Measurements from ENCODE around the gene KIF5C. TPM values are rescaled to one million over a fixed set of nuclear protein-coding genes. Genes with fewer than 3 reads are reported as not detected.
"Not testable (repeated sequence)": the region's sequence is repeated elsewhere in the genome, so short reads cannot be mapped to it uniquely, and the experiment has no call there.

KIF5C gene
- total and polyA plus RNA-seq, 2 experiments from 2014 or later = 0.11 to 0.19 TPM

- H3K36me3 ChIP-seq (ENCODE audit: low read depth) = no peaks in the 10 kb centered on the region
- no peaks in the 10 kb centered on the region for H4K20me1 ChIP-seq (ENCODE audit: insufficient read depth)
- H2AFZ ChIP-seq = no peak overlapping the region
- H3F3A ChIP-seq (ENCODE audit: insufficient read depth) = no peaks in the 10 kb centered on the region
- peaks cover 6% of the 10 kb centered on the region for H3K27me3 ChIP-seq (replicated peaks; ENCODE audit: insufficient read depth)
- WGBS, 2 experiments (ENCODE audit: low coverage in 1 of 2, low lambda C conversion rate in 2 of 2, missing lambda C conversion rate in 2 of 2) = 25 to 37% methylated on average over 6 of the region's 6 CpGs
- H3K9ac ChIP-seq = no peak overlapping the region
- H3K79me2 ChIP-seq (ENCODE audit: insufficient read depth) = no peaks in the 10 kb centered on the region
- no peak overlapping the region for H3K4me2 ChIP-seq (ENCODE audit: unreplicated experiment)
- H3K9me3 ChIP-seq (ENCODE audit: low read depth) = no peaks in the 10 kb centered on the region
- TF ChIP-seq EZH2 (IDR thresholded peaks at IDR 0.05; ENCODE audit: insufficient read depth, poor library complexity, severe bottlenecking) = no peak
- TF ChIP-seq EZH2phosphoT487 (IDR thresholded peaks at IDR 0.05; ENCODE audit: insufficient read depth, low read depth) = no peak
- DNase-seq = no peak
- no peaks in the 10 kb centered on the region for H3K9me2 ChIP-seq (ENCODE audit: insufficient read depth)
- no peaks in the 10 kb centered on the region for H3K4me1 ChIP-seq (ENCODE audit: insufficient read depth)
- H3K4me3 ChIP-seq = no peak overlapping the region
- no peak overlapping the region for H3K27ac ChIP-seq
- in situ Hi-C loops (cut with MboI) = loop anchor here (10.0 to 25.0 kb wide), 2 partner anchors 345 to 992 kb away; no protein-coding TSS in a partner anchor
Observed at GRCh38 chr2:148979164-148979918, 104.3 kb downstream of the KIF5C start.

GRCh38 chr2:148979919-148980277 lies 104.9 kb downstream of the KIF5C start:
- in situ Hi-C loops (cut with MboI) = loop anchor here (10.0 to 25.0 kb wide), 3 partner anchors 345 to 993 kb away; no protein-coding TSS in a partner anchor

GRCh38 chr2:148980496-148980895 lies 105.5 kb downstream of the KIF5C start:
- H3K4me1 ChIP-seq (ENCODE audit: insufficient read depth); H4K20me1 ChIP-seq (ENCODE audit: insufficient read depth); H3K9me3 ChIP-seq (ENCODE audit: low read depth); H3K4me2 ChIP-seq (ENCODE audit: unreplicated experiment); H3K9ac ChIP-seq; H3K4me3 ChIP-seq; H3F3A ChIP-seq (ENCODE audit: insufficient read depth); H3K36me3 ChIP-seq (ENCODE audit: low read depth); H3K9me2 ChIP-seq (ENCODE audit: insufficient read depth); H3K27ac ChIP-seq; DNase-seq; H2AFZ ChIP-seq; H3K27me3 ChIP-seq (replicated peaks; ENCODE audit: insufficient read depth); H3K79me2 ChIP-seq (ENCODE audit: insufficient read depth): not testable (repeated sequence)
- in situ Hi-C loops (cut with MboI) = loop anchor here (10.0 to 25.0 kb wide), 2 partner anchors 456 to 993 kb away; no protein-coding TSS in a partner anchor
- 70 to 73% methylated on average over 3 of the region's 3 CpGs for WGBS, 2 experiments (ENCODE audit: low coverage in 1 of 2, low lambda C conversion rate in 2 of 2, missing lambda C conversion rate in 2 of 2)

More at GRCh38 chr2:148979919-148980277, 104.9 kb downstream of the KIF5C start:
- Histone ChIP-seq H2AFZ (no peak overlapping the region), H3K4me2 (ENCODE audit: unreplicated experiment) (no peak overlapping the region), H3K9me2 (ENCODE audit: insufficient read depth) (no peaks in the 10 kb centered on the region), H3K27ac (no peak overlapping the region), H3K4me3 (no peak overlapping the region), H3K27me3 (replicated peaks; ENCODE audit: insufficient read depth) (peaks cover 6% of the 10 kb centered on the region), H4K20me1 (ENCODE audit: insufficient read depth) (no peaks in the 10 kb centered on the region), H3K4me1 (ENCODE audit: insufficient read depth) (no peaks in the 10 kb centered on the region), H3K36me3 (ENCODE audit: low read depth) (no peaks in the 10 kb centered on the region), H3K9ac (no peak overlapping the region), H3K79me2 (ENCODE audit: insufficient read depth) (no peaks in the 10 kb centered on the region), H3K9me3 (ENCODE audit: low read depth) (no peaks in the 10 kb centered on the region), H3F3A (ENCODE audit: insufficient read depth) (no peaks in the 10 kb centered on the region)
- 25 to 47% methylated on average over 4 of the region's 4 CpGs for WGBS, 2 experiments (ENCODE audit: low coverage in 1 of 2, low lambda C conversion rate in 2 of 2, missing lambda C conversion rate in 2 of 2)
- no peak for DNase-seq
- TF ChIP-seq EZH2phosphoT487 (IDR thresholded peaks at IDR 0.05; ENCODE audit: insufficient read depth, low read depth) (no peak), EZH2 (IDR thresholded peaks at IDR 0.05; ENCODE audit: insufficient read depth, poor library complexity, severe bottlenecking) (no peak)

GRCh38 chr2:148981324-148981723 lies 106.3 kb downstream of the KIF5C start:
- Histone ChIP-seq H3K4me2 (ENCODE audit: unreplicated experiment) (no peak overlapping the region), H3K27ac (no peak overlapping the region), H3K79me2 (ENCODE audit: insufficient read depth) (no peaks in the 10 kb centered on the region), H2AFZ (no peak overlapping the region), H3K9me2 (ENCODE audit: insufficient read depth) (no peaks in the 10 kb centered on the region), H3K9ac (no peak overlapping the region), H3K27me3 (replicated peaks; ENCODE audit: insufficient read depth) (peaks cover 13% of the 10 kb centered on the region), H3K4me3 (no peak overlapping the region), H3K36me3 (ENCODE audit: low read depth) (no peaks in the 10 kb centered on the region), H3K4me1 (ENCODE audit: insufficient read depth) (no peaks in the 10 kb centered on the region), H3F3A (ENCODE audit: insufficient read depth) (no peaks in the 10 kb centered on the region), H4K20me1 (ENCODE audit: insufficient read depth) (no peaks in the 10 kb centered on the region), H3K9me3 (ENCODE audit: low read depth) (no peaks in the 10 kb centered on the region)
- 43 to 48% methylated on average over 6 of the region's 6 CpGs for WGBS, 2 experiments (ENCODE audit: low coverage in 1 of 2, low lambda C conversion rate in 2 of 2, missing lambda C conversion rate in 2 of 2)
- in situ Hi-C loops (cut with MboI) = loop anchor here (10.0 to 25.0 kb wide), 2 partner anchors 457 to 994 kb away; no protein-coding TSS in a partner anchor
- DNase-seq = no peak
- TF ChIP-seq EZH2 (IDR thresholded peaks at IDR 0.05; ENCODE audit: insufficient read depth, poor library complexity, severe bottlenecking) = no peak
- no peak for TF ChIP-seq EZH2phosphoT487 (IDR thresholded peaks at IDR 0.05; ENCODE audit: insufficient read depth, low read depth)

Measured in GM23248 (cell line).